SIG-M5 treated with dmso at 0.1 percent for 504 hours (cell line): Measurements from ENCODE around the gene TNS1.

Source experiments
- DNase-seq: peaks from one replicate; lab custom pipeline; 2025; ENCODE audit not compliant: unreplicated experiment; lab: John Stamatoyannopoulos, UW

Gene TNS1

GRCh38 chr2:217902379-217903141, 100.2 kb downstream of the TNS1 start:
- no peak for DNase-seq

- DNase-seq = no peak
Observed at GRCh38 chr2:217901835-217902378, 100.9 kb downstream of the TNS1 start.

GRCh38 chr2:217901400-217901799, 101.4 kb downstream of the TNS1 start:
- no peak for DNase-seq

GRCh38 chr2:217900780-217901360, 101.9 kb downstream of the TNS1 start:
- DNase-seq = no peak

- DNase-seq = peak; percentile 48
Observed at GRCh38 chr2:217900010-217900779, 102.6 kb downstream of the TNS1 start.

- DNase-seq = peak; percentile 56
Observed at GRCh38 chr2:217899231-217900009, 103.4 kb downstream of the TNS1 start.

GRCh38 chr2:217897816-217898806, 104.7 kb downstream of the TNS1 start:
- DNase-seq = no peak

GRCh38 chr2:217897091-217897715, 105.6 kb downstream of the TNS1 start:
- no peak for DNase-seq

GRCh38 chr2:217895070-217895635, 107.6 kb downstream of the TNS1 start:
- DNase-seq = no peak

GRCh38 chr2:217893440-217893839, 109.4 kb downstream of the TNS1 start:
- DNase-seq = no peak

GRCh38 chr2:217892560-217892959, 110.2 kb downstream of the TNS1 start:
- DNase-seq = no peak

GRCh38 chr2:217890445-217890844, 112.3 kb downstream of the TNS1 start:
- no peak for DNase-seq

GRCh38 chr2:217889656-217890055, 113.1 kb downstream of the TNS1 start:
- DNase-seq = no peak

- no peak for DNase-seq
Observed at GRCh38 chr2:217887841-217888701, 114.7 kb downstream of the TNS1 start.

GRCh38 chr2:217886720-217887309, 116.0 kb downstream of the TNS1 start:
- peak; percentile 45 for DNase-seq

GRCh38 chr2:217886091-217886490, 116.7 kb downstream of the TNS1 start:
- no peak for DNase-seq

GRCh38 chr2:217884985-217885384, 117.8 kb downstream of the TNS1 start:
- no peak for DNase-seq

- no peak for DNase-seq
Observed at GRCh38 chr2:217880891-217881290, 121.9 kb downstream of the TNS1 start.
